HG02981 (cell line): ENCODE measurements around the gene CRYGC.

Experiments
- ATAC-seq: cut with Tn5 transposase; IDR thresholded peaks from one replicate; pipeline ENCODE4 v1.9.1; 2021; ENCODE audit warnings: mild to moderate bottlenecking, moderate library complexity; ENCODE audit not compliant: unreplicated experiment

The CRYGC gene, protein sequence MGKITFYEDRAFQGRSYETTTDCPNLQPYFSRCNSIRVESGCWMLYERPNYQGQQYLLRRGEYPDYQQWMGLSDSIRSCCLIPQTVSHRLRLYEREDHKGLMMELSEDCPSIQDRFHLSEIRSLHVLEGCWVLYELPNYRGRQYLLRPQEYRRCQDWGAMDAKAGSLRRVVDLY

DNA sequence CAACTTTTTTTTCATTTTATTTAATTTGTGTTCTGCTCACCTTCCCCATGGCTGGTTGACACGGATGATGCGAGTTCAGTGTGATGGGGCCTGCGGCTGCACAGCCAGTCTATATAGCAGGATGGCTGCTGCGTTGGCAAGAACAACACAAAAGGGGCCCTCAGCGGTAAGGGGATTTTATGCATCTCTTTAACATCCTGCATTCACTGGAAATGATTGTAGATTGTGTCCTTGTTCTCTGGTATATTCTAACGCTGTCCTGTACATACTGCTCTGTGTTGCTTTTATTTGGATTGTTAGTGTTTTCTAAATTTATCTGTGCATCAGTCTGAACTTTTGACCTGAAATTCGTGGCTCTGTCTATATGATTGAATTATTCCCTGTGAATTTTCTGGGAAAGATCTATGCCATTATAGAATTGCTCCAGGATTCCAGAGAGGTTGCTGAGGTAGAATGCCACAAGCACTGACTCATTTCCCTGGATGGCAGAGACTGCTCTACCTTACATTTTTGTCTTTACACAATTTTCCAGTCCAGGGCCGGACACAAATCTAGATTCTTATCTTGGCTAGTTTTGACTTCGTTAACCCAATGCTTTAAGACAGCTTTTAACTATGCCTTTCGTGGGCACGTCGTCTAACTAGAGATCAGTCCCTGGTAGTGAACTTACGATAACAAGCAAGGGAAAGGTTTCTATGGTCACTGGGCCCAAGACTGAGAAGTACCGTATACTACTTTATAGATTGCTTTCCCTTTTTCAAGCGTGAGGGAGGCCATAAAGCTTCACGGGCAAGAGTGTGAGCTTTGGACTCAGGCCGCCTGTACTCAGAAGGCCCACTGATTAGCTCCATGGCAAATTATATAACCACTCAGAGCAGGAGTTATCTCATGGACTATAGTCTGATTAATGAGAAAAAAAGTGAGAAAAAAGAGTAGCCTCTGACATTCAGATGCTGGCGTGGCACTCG is at the start of gene CRYGC:
CRYGC (minus strand) TSS at position 85 of the 968 bp plus-strand sequence; CDS start at position 49, 36 bp downstream.
- no peak for ATAC-seq

DNA sequence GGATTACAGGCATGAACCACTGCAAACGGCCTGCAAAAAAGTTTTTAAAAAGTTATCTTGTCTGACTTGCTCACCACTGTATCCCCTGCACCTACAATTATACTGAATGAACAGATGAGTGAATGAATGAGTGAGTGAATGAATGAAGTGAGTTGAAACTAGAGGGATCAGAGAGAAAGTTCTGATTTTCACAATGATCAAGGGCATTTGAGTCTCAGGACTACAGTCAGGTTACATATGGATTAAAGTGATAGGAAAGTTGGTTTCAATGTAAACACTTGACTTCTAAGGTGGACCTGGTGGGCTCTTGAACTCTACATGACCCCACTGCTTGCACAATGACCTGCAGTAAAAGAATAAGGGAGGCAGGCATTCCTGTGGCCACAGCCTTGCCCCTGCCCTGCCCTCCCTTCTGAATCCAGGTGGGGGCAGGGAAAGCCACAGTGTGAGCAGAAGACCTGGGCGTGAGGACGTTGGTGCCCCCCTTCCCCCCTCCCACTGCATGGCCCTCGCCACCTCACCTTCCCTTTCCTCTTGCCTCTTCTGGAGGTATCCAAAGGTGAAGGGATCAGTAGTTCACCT is 49.5 kb upstream of the CRYGC start:
- ATAC-seq: no peak

DNA sequence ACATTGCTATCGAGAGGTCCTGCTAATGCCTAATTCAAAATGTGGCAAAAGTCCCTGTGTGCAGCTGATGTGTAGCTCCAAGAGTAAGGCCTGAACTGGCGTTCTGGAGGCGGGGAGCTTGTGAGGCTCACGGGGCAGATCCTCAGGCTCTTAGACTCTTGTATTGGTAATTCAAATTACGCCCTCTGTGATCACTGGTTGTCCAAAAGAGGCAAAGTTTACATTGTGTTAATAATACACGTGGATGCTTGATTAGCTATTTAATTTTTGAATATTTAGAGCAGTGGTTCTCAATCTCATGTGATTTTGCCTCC is 46.2 kb upstream of the CRYGC start:
- ATAC-seq: no peak

DNA sequence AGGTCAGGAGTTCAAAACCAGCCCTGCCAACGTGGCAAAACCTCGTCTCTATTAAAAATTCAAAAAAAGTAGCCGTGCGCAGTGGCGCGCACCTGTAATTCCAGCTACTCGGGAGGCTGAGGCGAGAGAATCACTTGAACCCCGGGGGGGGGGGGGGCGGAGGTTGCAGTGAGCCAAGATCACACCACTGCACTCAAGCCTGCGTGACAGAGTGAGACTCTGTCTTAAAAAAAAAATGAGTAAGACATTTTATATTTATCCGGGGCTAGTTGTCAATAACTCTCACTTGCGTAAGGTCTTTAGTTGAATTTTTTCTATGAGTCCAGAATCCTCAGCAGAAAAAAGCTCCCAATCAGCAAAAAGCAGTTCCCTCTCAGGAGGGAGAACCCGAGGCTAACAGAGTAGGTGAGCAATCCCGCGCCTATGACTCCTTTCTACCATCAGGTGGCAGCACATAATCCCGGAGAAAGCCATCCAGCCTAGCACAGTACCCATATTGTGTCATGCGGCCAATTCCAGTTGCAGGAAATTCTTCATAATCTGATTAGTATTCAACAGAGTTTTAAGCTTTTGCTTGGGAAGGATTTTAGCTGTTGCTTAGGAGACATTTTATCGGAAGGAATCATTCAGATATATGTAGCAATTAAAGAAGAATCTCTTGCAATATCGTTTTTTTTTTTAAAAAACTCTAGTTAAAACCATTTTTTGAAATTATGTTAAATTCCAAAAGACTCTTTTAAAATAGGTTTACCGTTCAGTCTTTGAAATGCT is 45.6 kb upstream of the CRYGC start:
- ATAC-seq: peak; percentile 98

DNA sequence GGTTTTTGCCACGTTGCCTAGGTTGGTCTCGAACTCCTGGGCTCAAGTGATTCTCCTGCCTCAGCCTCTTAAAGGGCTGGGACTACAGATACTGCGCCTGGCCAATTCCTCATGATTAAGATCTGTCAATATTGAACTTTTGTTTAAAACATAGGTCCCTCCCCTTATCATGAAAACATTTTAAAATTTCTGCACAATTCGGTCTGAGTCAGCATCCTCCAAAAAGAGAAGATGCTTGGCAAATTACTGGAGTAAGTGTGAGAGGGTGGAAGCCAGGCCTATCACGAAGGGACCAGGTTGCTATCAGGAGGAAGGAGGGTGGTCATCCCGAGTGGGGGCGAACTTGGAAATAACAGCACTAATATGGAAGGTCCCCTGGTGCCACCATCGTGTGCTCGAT is 44.5 kb upstream of the CRYGC start:
- no peak for ATAC-seq

DNA sequence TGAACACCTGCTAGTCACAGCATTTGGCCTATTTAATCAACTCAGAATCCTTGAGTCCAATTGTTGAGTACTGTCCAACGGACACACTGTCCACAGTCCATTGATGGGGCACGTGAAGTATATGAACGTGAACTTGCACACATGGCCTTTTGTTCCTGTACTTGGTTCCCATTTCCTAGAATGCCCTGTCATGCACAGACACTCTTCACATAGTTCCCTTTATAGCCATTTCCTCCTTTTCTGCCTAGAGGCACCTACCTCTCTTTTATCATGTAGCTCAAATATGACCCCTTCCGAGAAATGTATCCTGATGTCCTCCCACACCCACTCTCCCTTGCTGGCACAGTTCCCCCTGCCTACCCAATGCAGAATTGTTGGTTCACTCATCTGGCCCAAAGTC is 42.5 kb upstream of the CRYGC start:
- no peak for ATAC-seq

DNA sequence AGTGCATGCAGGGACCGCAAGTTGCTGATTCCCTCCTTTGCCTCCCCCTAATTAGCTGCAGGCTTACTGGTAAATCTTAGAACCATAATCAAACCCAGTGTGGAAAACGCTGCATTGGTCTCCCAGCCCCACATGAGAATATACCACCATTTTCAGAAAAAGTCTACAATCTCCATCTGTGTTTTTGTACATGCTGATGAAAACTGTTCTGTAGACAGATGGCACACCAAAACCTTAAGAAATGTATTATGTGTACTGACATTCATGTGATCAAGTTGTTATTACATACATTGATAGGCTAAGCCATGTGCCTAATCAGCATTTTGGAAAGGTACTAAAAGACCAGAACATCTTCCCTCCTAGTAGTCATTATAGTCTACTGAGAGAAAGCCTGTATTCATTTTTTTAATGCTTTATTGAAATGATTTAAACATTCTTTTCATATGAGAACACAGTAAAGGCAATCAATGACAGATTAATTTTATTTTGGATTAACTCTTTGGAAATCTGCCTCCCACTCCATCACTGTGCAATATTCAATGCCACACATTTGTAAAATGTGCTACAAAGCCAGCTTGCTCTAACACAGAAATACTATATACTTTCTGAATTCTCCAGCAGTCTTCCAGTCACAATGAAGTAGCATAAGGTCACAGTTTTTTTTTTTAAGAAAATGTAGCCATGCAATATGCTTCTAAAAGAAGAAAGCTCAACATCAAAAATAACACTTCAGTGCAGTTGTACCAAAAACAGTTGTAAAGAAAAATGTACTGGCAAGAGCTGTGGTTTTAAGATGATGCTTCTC is 35.5 kb upstream of the CRYGC start:
- ATAC-seq: no peak

DNA sequence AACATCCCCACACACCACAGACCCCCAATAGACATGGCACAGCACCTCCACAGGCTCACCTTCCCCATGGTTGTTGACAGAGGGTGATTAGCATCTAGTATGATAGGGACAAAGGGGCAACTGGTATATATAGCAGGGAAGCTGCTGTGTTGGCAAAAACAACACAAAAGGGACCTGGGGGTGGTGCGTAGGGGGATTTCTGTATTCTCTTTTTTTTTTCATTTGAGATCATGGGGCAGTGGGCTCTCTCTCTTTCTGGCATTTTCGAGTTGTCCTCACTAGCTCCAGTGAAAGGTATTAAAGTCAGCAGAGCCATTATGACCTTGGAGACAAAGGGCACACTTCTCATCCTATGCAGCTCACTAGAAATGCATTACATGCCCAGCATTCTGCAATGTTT is 33.9 kb upstream of the CRYGC start, which contains the start of gene CRYGA:
CRYGA (minus strand) TSS at position 101 of the 400 bp plus-strand sequence; CDS start at position 68, 33 bp downstream.
- ATAC-seq: no peak

DNA sequence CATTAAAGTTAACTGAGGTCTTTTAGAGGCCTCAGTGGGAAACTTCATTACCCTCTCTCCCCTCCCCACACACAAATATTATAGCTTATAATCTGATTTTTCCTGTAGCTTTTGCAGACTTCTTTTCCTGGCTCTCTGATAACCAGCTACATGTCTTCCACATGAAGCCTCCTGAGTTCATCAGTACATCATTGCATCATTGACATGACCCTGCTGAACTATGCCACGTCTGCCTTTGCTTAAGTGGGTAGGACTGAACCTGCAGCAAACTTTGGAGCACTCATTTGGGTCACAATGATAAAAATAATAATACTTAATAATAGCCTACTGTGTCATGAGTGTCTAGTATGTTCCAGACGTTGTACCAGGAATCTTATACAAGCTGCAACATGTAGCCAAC is 26.8 kb upstream of the CRYGC start:
- ATAC-seq: no peak

DNA sequence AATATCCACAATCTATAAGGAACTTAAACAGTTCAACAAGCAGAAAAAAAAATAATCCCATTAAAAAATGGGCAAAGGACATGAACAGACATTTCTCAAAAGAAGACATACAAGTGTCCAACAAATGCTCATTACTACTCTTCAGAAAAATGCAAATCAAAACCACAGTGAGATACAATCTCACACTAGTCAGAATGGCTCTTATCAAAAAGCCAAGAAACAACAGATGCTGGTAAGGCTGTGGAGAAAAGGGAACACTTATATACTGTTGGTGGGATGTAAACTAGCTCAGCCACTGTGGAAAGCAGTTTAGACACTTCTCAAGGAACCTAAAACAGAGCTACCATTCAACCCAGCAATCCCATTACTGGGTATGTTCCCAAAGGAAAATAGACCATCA is 23.5 kb upstream of the CRYGC start:
- ATAC-seq: no peak

DNA sequence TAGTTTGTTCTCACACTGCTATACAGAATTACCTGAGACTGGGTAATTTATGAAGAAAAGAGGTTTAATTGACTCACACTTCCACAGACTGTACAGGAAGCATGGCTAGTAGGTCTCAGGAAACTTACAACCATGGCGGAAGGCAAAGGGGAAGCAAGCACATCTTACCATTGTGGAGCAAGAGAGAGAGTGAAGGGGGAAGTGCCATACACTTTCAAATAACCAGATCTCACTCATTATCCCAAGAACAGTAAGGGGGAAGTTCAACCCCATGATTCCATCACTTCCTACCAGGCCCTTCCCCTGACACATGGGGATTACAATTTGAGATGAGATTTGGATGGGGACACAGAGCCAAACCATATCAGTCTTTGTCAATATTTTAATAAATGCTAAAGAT is 21.3 kb upstream of the CRYGC start:
- no peak for ATAC-seq

DNA sequence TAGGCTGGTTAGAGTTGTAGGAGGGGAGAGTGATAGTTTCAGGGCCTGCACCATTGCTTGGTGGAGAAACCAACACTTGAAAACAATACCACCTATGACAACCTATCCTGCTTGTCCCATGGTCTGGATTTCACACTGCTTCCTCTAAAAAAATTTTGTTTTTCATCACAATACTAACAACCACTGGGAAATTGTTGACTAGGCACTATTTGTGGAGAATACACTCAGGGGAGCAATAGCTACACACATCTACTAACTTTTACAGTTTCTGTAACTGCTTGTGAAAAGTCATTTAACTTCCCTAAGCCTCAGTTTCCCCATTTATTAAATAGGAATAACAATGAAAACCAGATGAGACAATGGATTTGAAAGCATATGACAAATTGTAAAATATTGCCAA is 20.5 kb upstream of the CRYGC start:
- no peak for ATAC-seq

DNA sequence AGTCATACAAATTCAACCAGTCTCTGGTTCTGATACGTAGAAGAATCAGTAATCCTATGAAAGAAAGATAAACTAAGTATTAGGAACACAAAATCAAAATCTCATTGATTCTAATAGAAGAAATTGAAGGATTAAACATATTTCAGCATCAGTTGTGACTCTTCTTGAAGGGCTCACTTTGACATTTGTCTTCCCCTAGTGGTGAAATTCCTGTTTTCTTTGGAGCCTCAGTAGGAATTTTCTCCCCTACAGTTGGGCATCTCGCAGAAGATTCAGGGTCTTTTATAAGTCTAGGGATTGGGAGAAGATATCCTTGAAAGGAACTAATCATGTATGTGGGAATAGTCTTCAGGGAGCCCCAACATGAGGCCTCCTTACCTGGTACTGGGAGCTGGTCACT is 19.2 kb upstream of the CRYGC start:
- no peak for ATAC-seq

DNA sequence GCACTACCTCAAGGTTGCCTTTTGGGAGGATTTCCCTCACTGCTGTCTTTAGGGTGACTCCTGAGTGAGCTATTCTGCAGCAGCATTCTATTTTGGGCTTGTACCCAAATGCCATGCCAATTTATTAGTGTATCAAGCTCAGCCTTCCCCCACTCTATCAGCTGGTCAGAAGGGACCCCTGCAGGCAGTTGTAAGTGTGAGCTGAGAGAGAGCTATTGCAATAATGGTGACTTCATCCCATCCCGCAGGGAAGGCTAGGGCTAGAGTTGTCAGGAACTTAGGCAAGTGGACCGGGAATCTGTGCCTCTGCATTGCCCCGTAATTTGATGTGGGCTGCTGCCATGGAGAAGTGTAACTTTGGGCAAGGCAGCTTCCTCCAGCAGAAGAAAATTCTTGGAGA is 18.1 kb upstream of the CRYGC start:
- no peak for ATAC-seq

DNA sequence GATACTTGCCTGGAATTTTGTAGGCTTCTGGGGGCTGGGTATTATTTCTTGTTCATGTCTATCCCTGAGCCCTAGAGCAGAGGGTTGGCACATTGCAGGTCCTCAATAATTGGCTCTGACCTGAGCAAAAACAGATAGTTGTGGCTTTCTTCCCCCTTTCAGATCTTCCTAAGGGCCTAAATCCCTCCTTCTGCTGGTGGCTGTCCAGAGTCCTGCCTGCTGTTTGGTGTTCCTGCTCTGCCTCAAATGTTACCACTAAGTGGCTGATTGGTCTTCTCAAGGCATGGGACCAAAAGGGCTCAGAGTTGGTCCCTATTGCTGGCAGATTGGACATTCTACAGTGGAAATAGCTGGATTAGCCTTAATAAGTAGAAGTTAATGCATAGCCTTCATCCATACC is 17.4 kb upstream of the CRYGC start:
- ATAC-seq: no peak

DNA sequence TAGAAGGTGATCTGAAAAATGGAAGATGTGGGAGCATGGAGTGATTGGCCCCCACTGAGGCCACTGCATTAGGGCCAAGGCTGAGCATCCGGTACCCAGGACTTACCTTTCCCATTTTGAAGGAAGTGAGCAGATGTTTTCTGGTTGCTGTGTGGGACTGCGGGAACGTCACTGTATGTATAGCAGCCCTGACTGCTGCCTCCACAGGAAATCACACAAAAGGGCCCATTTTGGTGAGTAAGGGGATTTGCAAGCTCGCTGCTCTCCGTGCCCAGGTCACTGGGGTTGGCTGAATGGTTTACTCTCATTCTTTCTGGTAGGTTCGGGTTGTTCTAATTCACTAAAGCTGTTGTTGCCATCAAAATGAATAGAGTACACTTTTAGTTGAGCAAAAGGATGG is 16.4 kb upstream of the CRYGC start, which contains the start of gene CRYGB:
CRYGB (minus strand) TSS at position 153 of the 400 bp plus-strand sequence; CDS start at position 115, 38 bp downstream.
- no peak for ATAC-seq

DNA sequence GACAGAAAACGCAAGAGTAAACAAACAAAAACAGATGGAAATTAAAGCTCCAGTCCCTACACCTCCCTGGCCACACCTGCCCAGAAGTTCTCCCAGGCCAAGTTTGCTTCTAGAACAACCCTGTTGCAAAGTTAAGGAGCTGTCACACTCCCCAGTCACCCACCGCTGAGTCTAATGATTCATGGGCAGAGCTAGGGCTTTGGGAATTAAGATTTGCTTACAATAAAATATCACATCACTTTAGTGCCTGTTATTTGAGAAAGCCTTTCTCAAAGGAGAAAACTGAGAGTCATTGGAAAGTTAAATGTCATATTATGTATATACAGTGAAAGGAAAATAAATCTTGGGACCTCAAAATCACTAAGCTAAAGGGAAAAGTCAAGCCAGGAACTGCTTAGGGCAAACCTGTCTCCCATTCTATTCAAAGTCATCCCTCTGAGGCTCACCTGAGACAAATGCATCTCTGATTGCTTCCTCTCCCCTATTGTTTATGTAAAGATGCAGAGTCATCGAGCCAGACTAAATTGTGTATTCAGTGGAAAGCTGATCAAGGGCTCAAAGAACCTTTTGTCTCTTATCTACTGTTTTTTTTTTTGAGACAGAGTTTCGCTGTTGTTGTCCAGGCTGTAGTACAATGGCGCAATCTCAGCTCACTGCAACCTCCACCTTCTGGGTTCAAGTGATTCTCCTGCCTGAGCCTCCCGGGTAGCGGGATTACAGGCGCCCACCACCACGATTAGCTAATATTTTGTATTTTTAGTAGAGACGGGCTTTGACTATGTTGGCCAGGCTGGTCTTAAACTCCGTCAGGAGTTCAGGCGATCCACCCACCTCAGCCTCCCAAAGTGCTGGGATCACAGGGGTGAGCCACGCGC is 13.5 kb upstream of the CRYGC start:
- ATAC-seq: no peak

DNA sequence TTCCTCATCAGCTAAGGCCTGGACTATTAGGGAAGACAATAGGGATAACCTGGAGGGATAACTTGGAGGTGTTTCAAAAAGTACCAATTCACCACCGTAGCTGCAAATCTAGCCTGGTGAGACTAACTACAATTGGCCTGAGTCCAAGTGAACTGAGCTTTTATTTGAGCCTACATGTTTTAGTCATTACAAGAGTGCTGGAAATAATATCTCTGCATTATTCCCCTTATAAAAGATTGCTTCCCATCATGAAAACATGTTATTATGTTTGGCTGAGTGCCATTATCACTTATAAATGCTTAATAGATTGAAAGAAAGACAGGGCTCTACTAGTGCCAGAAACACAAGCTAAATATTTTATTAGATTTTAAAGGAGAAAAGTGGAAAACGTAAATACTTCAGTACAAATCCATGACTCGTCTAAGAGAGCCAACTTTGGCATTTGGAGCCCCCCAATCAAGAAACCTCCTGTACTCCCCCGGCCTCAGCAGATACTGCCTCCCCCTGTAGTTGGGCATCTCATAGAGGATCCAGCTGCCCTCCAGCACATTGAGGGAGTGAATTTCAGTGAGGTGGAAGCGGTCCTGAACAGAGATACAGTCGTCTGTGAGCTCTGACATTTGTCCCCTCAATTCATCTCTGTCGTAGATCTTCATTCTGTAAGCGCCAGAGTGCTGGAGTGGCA is 12.8 kb upstream of the CRYGC start:
- no peak for ATAC-seq

DNA sequence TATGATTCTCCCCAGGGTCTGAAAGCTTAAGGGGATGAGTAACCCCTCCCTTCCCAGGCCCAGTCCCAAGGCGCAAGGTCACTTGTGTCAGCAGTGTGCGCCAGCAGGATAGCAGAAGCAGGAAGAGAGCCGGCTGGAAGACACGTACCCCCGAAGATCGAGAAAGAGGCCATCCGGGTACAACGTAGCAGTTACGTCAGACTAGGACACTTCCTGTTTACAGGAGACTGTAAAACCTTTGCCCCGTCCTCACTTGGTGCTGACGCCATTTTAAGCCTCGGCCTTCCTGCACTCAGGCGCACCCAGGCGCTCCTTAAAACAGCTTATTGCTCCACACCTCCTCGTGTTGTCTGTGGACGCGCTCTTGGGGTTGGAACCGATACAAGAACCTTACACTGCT is 9.8 kb upstream of the CRYGC start:
- ATAC-seq: no peak
